H1 (cell line): Measurements from ENCODE around the gene BTRC.

Source experiments
- CTCF ChIP-seq, 3 experiments: IDR thresholded peaks; 1 replicate in 2 of 3; 2 replicates in 1 of 3; pipeline versions ENCODE4 v1.5.1 to v1.6.1; 2011; ENCODE audit warnings: low read length in 3 of 3, mild to moderate bottlenecking in 3 of 3, inconsistent platforms in 2 of 3, low read depth in 1 of 3, moderate library complexity in 1 of 3; ENCODE audit not compliant: insufficient read depth in 1 of 3; ENCODE audit errors: control extremely low read depth in 1 of 3
- EZH2 ChIP-seq: fragments of 200-600 bp; sonication (generic); IDR thresholded peaks from 2 replicates; pipeline ENCODE4 v1.7.1; 2012; ENCODE audit warnings: low read depth, mild to moderate bottlenecking, moderate library complexity, low read length, inconsistent platforms; ENCODE audit not compliant: severe bottlenecking
- GTF2F1 ChIP-seq: IDR thresholded peaks from 2 replicates; pipeline ENCODE4 v1.6.1; 2012; ENCODE audit warnings: low read depth, low read length, improper control_type of control experiment, borderline replicate concordance
- HDAC2 ChIP-seq, 2 experiments: fragments of 300-600 bp in 1 of 2; sonication (generic) in 1 of 2; IDR thresholded peaks; 2 replicates each; pipeline ENCODE4 v1.6.1; 2011 to 2012; ENCODE audit warnings: low read depth in 2 of 2, low read length in 2 of 2, mild to moderate bottlenecking in 2 of 2, moderate library complexity in 2 of 2, borderline replicate concordance in 1 of 2, inconsistent platforms in 1 of 2
- JUND ChIP-seq: IDR thresholded peaks from 2 replicates; pipeline ENCODE4 v1.6.1; 2011; ENCODE audit warnings: mild to moderate bottlenecking, improper control_type of control experiment, low read length
- KDM1A ChIP-seq: fragments of 200-600, 300-600 bp; sonication (generic); IDR thresholded peaks from 2 replicates; pipeline ENCODE4 v1.7.1; 2016; ENCODE audit warnings: mild to moderate bottlenecking, low read length, borderline replicate concordance
- POLR2A ChIP-seq, 2 experiments: IDR thresholded peaks; 1 replicate in 1 of 2; 2 replicates in 1 of 2; pipeline ENCODE4 v1.6.1; 2011; ENCODE audit warnings: low read depth in 2 of 2, low read length in 2 of 2, mild to moderate bottlenecking in 2 of 2; ENCODE audit errors: control extremely low read depth in 1 of 2
- POLR2AphosphoS5 ChIP-seq: IDR thresholded peaks from 2 replicates; pipeline ENCODE4 v1.6.1; 2011; ENCODE audit warnings: low read depth, low read length
- RNF2 ChIP-seq: fragments of 200-900, 300-1000 bp; sonication (generic); IDR thresholded peaks from 2 replicates; pipeline ENCODE4 v1.7.1; 2016; ENCODE audit warnings: borderline replicate concordance, low read depth, mild to moderate bottlenecking, antibody characterized with exemption, low read length; ENCODE audit not compliant: poor library complexity, severe bottlenecking; ENCODE audit errors: missing control alignments

GRCh38 chr10:101450277-101451080 is 96.5 kb downstream of the BTRC start:
- no peak for TF ChIP-seq POLR2A (IDR thresholded peaks at IDR 0.05; ENCODE audit: control extremely low read depth in 1 of 2, low read depth in 2 of 2, low read length in 2 of 2)
- TF ChIP-seq HDAC2 (IDR thresholded peaks at IDR 0.05; ENCODE audit: borderline replicate concordance in 1 of 2, low read depth in 2 of 2, low read length in 2 of 2) = no peak
- no peak for TF ChIP-seq EZH2
- no peak for TF ChIP-seq RNF2
- TF ChIP-seq KDM1A = no peak
- no peak for TF ChIP-seq CTCF (IDR thresholded peaks at IDR 0.05; ENCODE audit: control extremely low read depth in 1 of 3, insufficient read depth in 1 of 3, low read depth in 1 of 3, low read length in 3 of 3)
- TF ChIP-seq POLR2AphosphoS5 = no peak
- no peak for TF ChIP-seq JUND
- TF ChIP-seq GTF2F1 = no peak
